Gastroesophageal sphincter (tissue), 3 donors: ENCODE measurements around the gene MTHFS.

Experiments used
- CTCF ChIP-seq, 4 experiments: fragments of 200-600 bp in 2 of 4; fragments of 450-650 bp in 2 of 4; sonication (generic) in 1 of 4; IDR thresholded peaks; one replicate each; pipeline ENCODE4 v1.5.1; 2017 to 2019; ENCODE audit warnings: antibody characterized with exemption in 4 of 4, mild to moderate bottlenecking in 2 of 4, moderate library complexity in 2 of 4
- EP300 ChIP-seq: sonication (generic); formaldehyde crosslinking; IDR thresholded peaks from one replicate; pipeline ENCODE4 v1.6.1; 2017; ENCODE audit warnings: antibody characterized with exemption, mild to moderate bottlenecking
- POLR2A ChIP-seq, 2 donors: fragments of 450-650 bp; IDR thresholded peaks; one replicate each; pipeline ENCODE4 v1.6.1; 2017; ENCODE audit warnings: antibody characterized with exemption in 2 of 2, mild to moderate bottlenecking in 2 of 2, moderate library complexity in 1 of 2
- POLR2AphosphoS5 ChIP-seq: sonication (generic); formaldehyde crosslinking; IDR thresholded peaks from one replicate; pipeline ENCODE4 v1.6.1; 2017; ENCODE audit warnings: antibody characterized with exemption

DNA sequence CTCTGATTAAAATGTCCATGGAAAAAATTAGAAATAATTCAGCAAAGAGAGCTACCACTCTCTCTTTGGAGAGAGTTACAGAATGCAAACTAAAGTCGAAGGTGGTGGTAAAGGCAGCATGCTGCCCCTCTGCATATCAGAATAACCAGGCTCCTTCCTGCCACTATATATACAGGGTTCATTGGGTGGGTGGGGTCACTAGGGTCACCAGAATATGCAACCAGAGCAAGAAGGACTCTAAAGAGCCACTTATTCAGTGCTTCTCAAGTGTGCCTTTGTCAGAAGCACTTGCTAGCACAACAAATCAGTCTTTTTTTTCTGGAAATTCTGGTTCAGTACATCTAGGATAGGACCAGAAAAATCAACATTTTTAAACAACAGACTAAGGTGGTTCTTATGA, 70.0 kb downstream of the MTHFS start:
- TF ChIP-seq POLR2A (IDR thresholded peaks at IDR 0.05) (no peak), CTCF (IDR thresholded peaks at IDR 0.05) (no peak), EP300 (no peak), POLR2AphosphoS5 (no peak)
